HG03095 (cell line): ENCODE data around the gene UPB1.

Experiments used
- ATAC-seq: cut with Tn5 transposase; IDR thresholded peaks from one replicate; pipeline ENCODE4 v1.9.1; 2021; ENCODE audit warnings: moderate library complexity; ENCODE audit not compliant: unreplicated experiment

Gene UPB1

GRCh38 chr22:24563246-24563645 lies 68.1 kb downstream of the UPB1 start:
- ATAC-seq, result no peak

GRCh38 chr22:24564376-24565058 lies 69.4 kb downstream of the UPB1 start:
- ATAC-seq, result no peak

- no peak for ATAC-seq
Observed at GRCh38 chr22:24565077-24565476, 69.9 kb downstream of the UPB1 start.

- ATAC-seq, result no peak
Observed at GRCh38 chr22:24566899-24567511, 71.9 kb downstream of the UPB1 start.

- no peak for ATAC-seq
Observed at GRCh38 chr22:24567668-24568067, 72.5 kb downstream of the UPB1 start.

GRCh38 chr22:24571266-24571665 lies 76.1 kb downstream of the UPB1 start:
- ATAC-seq, result no peak

- no peak for ATAC-seq
Observed at GRCh38 chr22:24576778-24577177, 81.6 kb downstream of the UPB1 start.
